ENCODE results near the gene CDH23.

Gene CDH23

GRCh38 chr10:71831646-71832552 lies 435.2 kb downstream of the CDH23 start:
- no peak for DNase-seq

GRCh38 chr10:71832967-71833366 lies 436.2 kb downstream of the CDH23 start:
- no peak for DNase-seq

- no peak for DNase-seq
Observed at GRCh38 chr10:71833451-71834342, 437.0 kb downstream of the CDH23 start.

GRCh38 chr10:71834343-71834674 lies 437.6 kb downstream of the CDH23 start:
- DNase-seq, result no peak

- DNase-seq, result peak; percentile 91
Observed at GRCh38 chr10:71835671-71836595, 439.2 kb downstream of the CDH23 start.

- no peak for DNase-seq
Observed at GRCh38 chr10:71836596-71836974, 439.9 kb downstream of the CDH23 start.

- peak; percentile 22 for DNase-seq
Observed at GRCh38 chr10:71837098-71837827, 440.5 kb downstream of the CDH23 start.

GRCh38 chr10:71838264-71839211 lies 441.8 kb downstream of the CDH23 start:
- no peak for DNase-seq

GRCh38 chr10:71840177-71840957 lies 443.6 kb downstream of the CDH23 start:
- peak; percentile 85 for DNase-seq

GRCh38 chr10:71840958-71841335 lies 444.2 kb downstream of the CDH23 start:
- no peak for DNase-seq

- no peak for DNase-seq
Observed at GRCh38 chr10:71842422-71842821, 445.7 kb downstream of the CDH23 start.

- no peak for DNase-seq
Observed at GRCh38 chr10:71842856-71843686, 446.4 kb downstream of the CDH23 start.

GRCh38 chr10:71844084-71844483 lies 447.4 kb downstream of the CDH23 start:
- DNase-seq, result no peak

GRCh38 chr10:71844695-71845094 lies 448.0 kb downstream of the CDH23 start:
- DNase-seq, result no peak

- no peak for DNase-seq
Observed at GRCh38 chr10:71845410-71846405, 449.0 kb downstream of the CDH23 start.

GRCh38 chr10:71846816-71847215 lies 450.1 kb downstream of the CDH23 start:
- DNase-seq, result no peak

- DNase-seq, result no peak
Observed at GRCh38 chr10:71847418-71847817, 450.7 kb downstream of the CDH23 start.
